GM12878 (cell line): ENCODE results near the gene MTHFD1L. TPM values are rescaled to one million over a fixed set of nuclear protein-coding genes. Genes with fewer than 3 reads are reported as not detected.

Experiments
- ATAC-seq: fragments of 200-7000 bp; cut with Tn5 transposase; 3 replicates; pipeline ENCODE4 v1.9.1; 2020; ENCODE audit warnings: mild to moderate bottlenecking, moderate library complexity
- BruUV-seq: library from RNA; stranded (reverse); fragments of 400-500 nt; replicated peaks from 2 replicates; lab custom pipeline; 2021; lab: Mats Ljungman, UMichigan
- CTCF ChIA-PET: fragments of 300-600 bp; sonication (Branson Sonifier 250); formaldehyde crosslinking; extraction: SDS; loops from one replicate; lab custom pipeline; 2021; ENCODE audit warnings: inconsistent platforms; lab: Yijun Ruan, JAX
- POLR2A ChIA-PET: fragments of 350-600 bp; formaldehyde crosslinking; extraction: SDS; loops from one replicate; lab custom pipeline; 2021; ENCODE audit warnings: inconsistent platforms; lab: Charles Lee
- RAD21 ChIA-PET: fragments of 300-600 bp; sonication (Branson Sonifier 250); formaldehyde crosslinking; loops from one replicate; lab custom pipeline; 2023; ENCODE audit warnings: antibody characterized with exemption; ENCODE audit not compliant: unreplicated experiment; lab: Charles Lee
- SMC1A ChIA-PET: fragments of 300-600 bp; sonication (Branson Sonifier 250); formaldehyde crosslinking; loops from one replicate; lab custom pipeline; 2023; ENCODE audit not compliant: unreplicated experiment, uncharacterized antibody; lab: Charles Lee
- DNase-seq: peaks from one replicate; pipeline ENCODE4 v3.0.0-alpha.2; 2011; ENCODE audit warnings: low read depth, low spot score
- FAIRE-seq: peaks from 3 replicates; lab custom pipeline; 2011; peaks lifted over from hg19 to GRCh38; lab: Jason Lieb, UNC
- H2AFZ ChIP-seq: 2 replicates; pipeline ENCODE4 v1.6.0; 2011; ENCODE audit warnings: low read depth, low read length, control low read depth; ENCODE audit not compliant: control insufficient read depth
- H3K27ac ChIP-seq: 2 replicates; pipeline ENCODE4 v1.5.1; 2011; ENCODE audit warnings: control low read depth; ENCODE audit not compliant: control insufficient read depth, insufficient read depth
- H3K27me3 ChIP-seq, 2 experiments: replicated peaks in 1 of 2; 2 replicates each; pipeline versions ENCODE4 v1.6.0 to v1.6.1; 2011; ENCODE audit warnings: low read length in 1 of 2; ENCODE audit not compliant: control insufficient read depth in 2 of 2, insufficient read depth in 2 of 2
- H3K36me3 ChIP-seq, 2 experiments: 2 replicates each; pipeline ENCODE4 v1.5.1; 2011; ENCODE audit warnings: low read length in 1 of 2; ENCODE audit not compliant: control insufficient read depth in 2 of 2, insufficient read depth in 2 of 2
- H3K4me1 ChIP-seq: 2 replicates; pipeline ENCODE4 v1.6.1; 2011; ENCODE audit warnings: mild to moderate bottlenecking, low read length, moderate library complexity, mixed read lengths; ENCODE audit not compliant: control insufficient read depth, insufficient read depth
- H3K4me2 ChIP-seq: 2 replicates; pipeline ENCODE4 v1.6.0; 2011; ENCODE audit warnings: control low read depth; ENCODE audit not compliant: control insufficient read depth, insufficient read depth
- H3K4me3 ChIP-seq: fragments of 200-600 bp; sonication (generic); 2 replicates; pipeline ENCODE4 v1.5.1; 2016
- H3K79me2 ChIP-seq: 2 replicates; pipeline ENCODE4 v1.6.0; 2011; ENCODE audit warnings: low read length; ENCODE audit not compliant: control insufficient read depth, insufficient read depth
- H3K9ac ChIP-seq: 2 replicates; pipeline ENCODE4 v1.8.0; 2011; ENCODE audit warnings: low read length, control low read depth, mixed read lengths; ENCODE audit not compliant: control insufficient read depth, insufficient read depth
- H3K9me3 ChIP-seq: replicated peaks from 3 replicates; pipeline ENCODE4 v1.5.1; 2011; ENCODE audit warnings: mild to moderate bottlenecking, low read length; ENCODE audit not compliant: control insufficient read depth, insufficient read depth
- H4K20me1 ChIP-seq: 2 replicates; pipeline ENCODE4 v1.6.0; 2011; ENCODE audit not compliant: control insufficient read depth, insufficient read depth
- EGR1 ChIP-seq, 2 experiments: IDR thresholded peaks; 1 replicate in 1 of 2; 2 replicates in 1 of 2; pipeline ENCODE4 v1.6.1; 2011 to 2012; ENCODE audit warnings: low read depth in 2 of 2, low read length in 2 of 2, borderline replicate concordance in 1 of 2, mild to moderate bottlenecking in 1 of 2, moderate library complexity in 1 of 2
- IRF3 ChIP-seq: fragments of 450-650 bp; IDR thresholded peaks from 2 replicates; pipeline ENCODE4 v1.6.1; 2014; ENCODE audit warnings: mild to moderate bottlenecking
- IRF5 ChIP-seq: fragments of 450-650 bp; IDR thresholded peaks from 2 replicates; pipeline ENCODE4 v1.6.1; 2017; ENCODE audit warnings: borderline replicate concordance
- KDM1A ChIP-seq: fragments of 200-600 bp; sonication (generic); IDR thresholded peaks from 2 replicates; pipeline ENCODE4 v1.6.1; 2016; ENCODE audit warnings: borderline replicate concordance
- MTA2 ChIP-seq: fragments of 450-650 bp; IDR thresholded peaks from 2 replicates; pipeline ENCODE4 v1.6.1; 2016; ENCODE audit warnings: low read depth, mild to moderate bottlenecking, moderate library complexity
- MXI1 ChIP-seq: fragments of 150-350 bp; IDR thresholded peaks from 2 replicates; pipeline ENCODE4 v1.6.1; 2011; ENCODE audit warnings: low read depth, mild to moderate bottlenecking, inconsistent platforms, low read length, improper control_type of control experiment
- NFXL1 ChIP-seq: fragments of 450-650 bp; IDR thresholded peaks from 2 replicates; pipeline ENCODE4 v1.6.1; 2017; ENCODE audit warnings: antibody characterized with exemption, mild to moderate bottlenecking, borderline replicate concordance
- NFYA ChIP-seq: IDR thresholded peaks from 2 replicates; pipeline ENCODE4 v1.6.1; 2011; ENCODE audit warnings: low read depth, mild to moderate bottlenecking, low read length, improper control_type of control experiment, borderline replicate concordance
- PML ChIP-seq: IDR thresholded peaks from 2 replicates; pipeline ENCODE4 v1.6.1; 2012; ENCODE audit warnings: low read length, inconsistent platforms
- POLR2AphosphoS2 ChIP-seq: IDR thresholded peaks from 2 replicates; pipeline ENCODE4 v1.6.1; 2011; ENCODE audit warnings: low read depth, mild to moderate bottlenecking, low read length, improper control_type of control experiment, moderate library complexity
- REST ChIP-seq: IDR thresholded peaks from 2 replicates; pipeline ENCODE4 v1.6.1; 2012; ENCODE audit warnings: mild to moderate bottlenecking, low read depth, low read length
- SMAD1 ChIP-seq: fragments of 450-650 bp; IDR thresholded peaks from 2 replicates; pipeline ENCODE4 v1.6.1; 2018; ENCODE audit warnings: mild to moderate bottlenecking, low read depth; ENCODE audit not compliant: partially characterized antibody
- ZNF24 ChIP-seq: fragments of 450-650 bp; IDR thresholded peaks from 2 replicates; pipeline ENCODE4 v1.6.1; 2017; ENCODE audit warnings: antibody characterized with exemption, mild to moderate bottlenecking
- ZNF687 ChIP-seq: fragments of 450-650 bp; IDR thresholded peaks from 2 replicates; pipeline ENCODE4 v1.6.1; 2017; ENCODE audit warnings: mild to moderate bottlenecking, moderate library complexity
- WGBS: methylation state at CpG from one replicate; pipeline ENCODE4 v1.1.6; 2016; ENCODE audit warnings: low lambda C conversion rate; ENCODE audit not compliant: insufficient replicate concordance, insufficient coverage; ENCODE audit errors: missing lambda C conversion rate; 5-methylcytosine and 5-hydroxymethylcytosine counted together
- in situ Hi-C: fragments of 300-500 bp; cut with MboI; formaldehyde crosslinking; loops from 9 replicates; pipeline ENCODE4 v1.14.3; 2018; ENCODE audit warnings: mixed read lengths
- intact Hi-C: fragments of 100-400 bp; cut with micrococcal nuclease; formaldehyde crosslinking; loops from one replicate; pipeline ENCODE4 v1.14.2; 2022; ENCODE audit not compliant: unreplicated experiment
- polyA plus RNA-seq, 11 experiments: library from polyadenylated mRNA; depleted of rRNA in 4 of 11; unstranded in 6 of 11; stranded (reverse) in 5 of 11; fragments of >200 nt; fragmentation: Nextera tagmentation in 4 of 11; fragmentation: Illumina TruSeq in 1 of 11; extraction: Ambion mirVana in 4 of 11; extraction: Trizol in 1 of 11; gene quantifications; 1 replicate in 1 of 11; 2 replicates in 10 of 11; pipeline versions ENCODE4 v1.2.1 to v1.2.3, GENCODE V29; 2011 to 2016; ENCODE audit warnings: inconsistent platforms in 2 of 11, missing spikeins in 2 of 11, low read depth in 1 of 11
- total RNA-seq, 4 experiments: library from RNA; depleted of rRNA in 3 of 4; stranded (reverse); fragments of >200 nt in 3 of 4; fragmentation: Illumina TruSeq in 1 of 4; extraction: Trizol in 1 of 4; gene quantifications; 2 replicates each; pipeline versions ENCODE4 v1.2.1 to v1.2.3, GENCODE V29; 2013 to 2021

MTHFD1L gene
- total and polyA plus RNA-seq, 10 of the 15 experiments (the other 5 are each of a cell fraction or from before 2014, with no cell fraction given), result 11.7 to 75.5 (median 28.8) TPM

GRCh38 chr6:151096255-151096612, 230.7 kb downstream of the MTHFD1L start:
- H3K79me2 ChIP-seq, result no peaks in the 10 kb centered on the region
- H3K36me3 ChIP-seq, result peaks cover 2 to 10% of the 10 kb centered on the region in 2 experiments; a peak in 3 of 4 replicates
- H4K20me1 ChIP-seq, result no peaks in the 10 kb centered on the region
- H3K27me3 ChIP-seq, result no peaks in the 10 kb centered on the region
- WGBS, result 97% methylated on average over 4 of the region's 4 CpGs
- H3K4me2 ChIP-seq, result no peak overlapping the region
- H3K9ac ChIP-seq, result no peak overlapping the region
- RAD21 ChIA-PET, result no interaction called here
- SMC1A ChIA-PET, result no interaction called here
- intact Hi-C loops (no loop called here), in situ Hi-C loops (no loop called here)
- no peak overlapping the region for H2AFZ ChIP-seq
- no peak overlapping the region for H3K4me3 ChIP-seq
- ATAC-seq (no peak), DNase-seq (no peak), FAIRE-seq (no peak)
- no peaks in the 10 kb centered on the region for H3K4me1 ChIP-seq
- no peak overlapping the region for H3K27ac ChIP-seq
- POLR2A ChIA-PET, result interaction anchor here (0.6 kb wide), 1 partner anchor 29 kb away, joined by 4 read pairs; no protein-coding TSS in a partner anchor
- H3K9me3 ChIP-seq, result no peaks in the 10 kb centered on the region
- CTCF ChIA-PET, result interaction anchor here (0.9 to 1.3 kb wide), 2 partner anchors 81 to 230 kb away, joined by 3 to 4 read pairs; no protein-coding TSS in a partner anchor
- no TSS peak for BruUV-seq
- TF ChIP-seq ZNF24 (no peak), MXI1 (no peak), NFXL1 (no peak), MTA2 (no peak), PML (no peak), EGR1 (IDR thresholded peaks at IDR 0.05; ENCODE audit: borderline replicate concordance in 1 of 2, low read depth in 2 of 2, low read length in 2 of 2) (no peak), POLR2AphosphoS2 (no peak), NFYA (no peak), SMAD1 (no peak), IRF5 (no peak), KDM1A (no peak), IRF3 (no peak), ZNF687 (no peak), REST (no peak)
